Umbilical cord (tissue), 2 donors: ENCODE data around the gene SIGLEC1. TPM values are rescaled to one million over a fixed set of nuclear protein-coding genes. Genes with fewer than 3 reads are reported as not detected.

Experiments used
- DNase-seq: peaks from one replicate; pipeline ENCODE4 v3.0.0-alpha.2; 2015; ENCODE audit warnings: low spot score
- total RNA-seq: library from RNA; depleted of rRNA; stranded (reverse); fragments of >200 nt; gene quantifications from one replicate; pipeline ENCODE4 v1.2.3, GENCODE V29; 2014; ENCODE audit warnings: low replicate concordance; ENCODE audit not compliant: insufficient read depth

The SIGLEC1 gene
- total RNA-seq, 1 donor from 2014 or later, result 5.8 TPM

- no peak for DNase-seq
Observed at GRCh38 chr20:3728876-3729275, 16.5 kb upstream of the SIGLEC1 start.

- no peak for DNase-seq
Observed at GRCh38 chr20:3728354-3728753, 16.0 kb upstream of the SIGLEC1 start.

- peak; percentile 62 for DNase-seq
Observed at GRCh38 chr20:3727401-3728021, 15.1 kb upstream of the SIGLEC1 start.

- DNase-seq, result no peak
Observed at GRCh38 chr20:3724356-3724755, 12.0 kb upstream of the SIGLEC1 start.

GRCh38 chr20:3723284-3723683 lies 10.9 kb upstream of the SIGLEC1 start:
- DNase-seq, result no peak

GRCh38 chr20:3721912-3722311 lies 9.5 kb upstream of the SIGLEC1 start:
- no peak for DNase-seq

- DNase-seq, result no peak
Observed at GRCh38 chr20:3720626-3721025, 8.2 kb upstream of the SIGLEC1 start.

GRCh38 chr20:3720068-3720467 lies 7.7 kb upstream of the SIGLEC1 start:
- no peak for DNase-seq

GRCh38 chr20:3719046-3719445 lies 6.6 kb upstream of the SIGLEC1 start:
- DNase-seq, result no peak

- peak; percentile 67 for DNase-seq
Observed at GRCh38 chr20:3716195-3716834, 3.9 kb upstream of the SIGLEC1 start.

- no peak for DNase-seq
Observed at GRCh38 chr20:3714092-3714491, 1.7 kb upstream of the SIGLEC1 start.

- no peak for DNase-seq
Observed at GRCh38 chr20:3711484-3711941, 887 bp downstream of the SIGLEC1 start.

- DNase-seq, result peak; percentile 62
Observed at GRCh38 chr20:3710703-3711483, 1.5 kb downstream of the SIGLEC1 start.

- no peak for DNase-seq
Observed at GRCh38 chr20:3710011-3710466, 2.4 kb downstream of the SIGLEC1 start.

GRCh38 chr20:3707508-3707899 lies 4.9 kb downstream of the SIGLEC1 start:
- DNase-seq, result no peak

- no peak for DNase-seq
Observed at GRCh38 chr20:3706774-3707507, 5.5 kb downstream of the SIGLEC1 start.

GRCh38 chr20:3705970-3706739 lies 6.2 kb downstream of the SIGLEC1 start:
- DNase-seq, result no peak

GRCh38 chr20:3705491-3705969 lies 6.9 kb downstream of the SIGLEC1 start:
- peak; percentile 41 for DNase-seq

- DNase-seq, result no peak
Observed at GRCh38 chr20:3704087-3704486, 8.3 kb downstream of the SIGLEC1 start.

GRCh38 chr20:3702611-3703391 lies 9.6 kb downstream of the SIGLEC1 start:
- no peak for DNase-seq
